HG02763 (cell line): ENCODE results near the gene CCDC15.

Experiments used
- ATAC-seq: cut with Tn5 transposase; IDR thresholded peaks from one replicate; pipeline ENCODE4 v1.9.1; 2021; ENCODE audit warnings: mild to moderate bottlenecking, moderate library complexity; ENCODE audit not compliant: unreplicated experiment

The CCDC15 gene

GRCh38 chr11:124953753-124954589 is at the start of gene CCDC15:
TSS of gene CCDC15 (plus strand) at chr11:124954202. CDS start at chr11:124954733, 531 bp downstream.
- peak; percentile 99 for ATAC-seq

- ATAC-seq = no peak
Measured at GRCh38 chr11:124915541-124916369, 38.2 kb upstream of the CCDC15 start.

DNA sequence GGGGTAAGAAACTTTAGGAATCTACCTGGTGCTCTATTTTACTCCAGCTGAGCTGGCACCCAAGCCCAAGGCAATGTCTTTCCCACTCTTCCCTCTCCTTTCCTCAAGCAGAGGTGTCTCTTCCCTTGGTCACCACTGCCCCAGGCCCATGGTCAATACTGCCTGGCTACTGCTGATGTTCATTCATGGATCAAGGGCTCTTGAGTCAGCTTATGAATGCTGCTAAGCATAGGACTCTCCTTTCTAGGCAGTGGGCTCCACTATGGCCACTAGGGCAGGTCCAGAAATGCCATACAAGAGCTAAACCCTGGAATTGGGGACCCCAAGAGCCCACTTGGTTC is 37.7 kb upstream of the CCDC15 start:
- ATAC-seq = no peak

GRCh38 chr11:124917115-124917637 is 36.8 kb upstream of the CCDC15 start:
- no peak for ATAC-seq

GRCh38 chr11:124918950-124919349 is 35.1 kb upstream of the CCDC15 start, which contains the start of gene HEPN1:
TSS of gene HEPN1 (plus strand) at chr11:124919250.
- no peak for ATAC-seq

DNA sequence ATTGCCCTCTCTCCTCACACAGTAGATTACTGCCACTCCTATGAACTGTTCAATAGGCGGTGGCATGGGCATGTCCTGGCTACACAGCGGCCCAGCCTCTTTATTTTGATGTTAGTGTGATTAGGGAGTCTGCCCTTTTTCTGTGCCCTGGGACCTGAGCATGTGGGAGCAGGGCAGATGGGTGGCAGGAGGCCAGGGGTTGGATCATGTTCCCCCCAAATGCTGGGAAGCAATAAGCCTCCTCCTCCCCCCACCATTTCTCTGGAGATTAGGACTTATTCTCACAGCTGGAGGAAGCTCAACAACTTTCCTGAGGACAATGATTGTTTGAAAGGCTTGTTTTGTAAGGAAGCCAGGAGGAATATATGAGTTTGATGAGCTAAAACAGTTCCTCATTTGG is 34.1 kb upstream of the CCDC15 start:
- ATAC-seq = no peak

GRCh38 chr11:124920356-124920755 is 33.6 kb upstream of the CCDC15 start:
- no peak for ATAC-seq

GRCh38 chr11:124920870-124921609 is 33.0 kb upstream of the CCDC15 start:
- ATAC-seq = peak; percentile 51

GRCh38 chr11:124922831-124923230 is 31.2 kb upstream of the CCDC15 start:
- ATAC-seq = no peak

- ATAC-seq = no peak
Measured at GRCh38 chr11:124923296-124923695, 30.7 kb upstream of the CCDC15 start.

DNA sequence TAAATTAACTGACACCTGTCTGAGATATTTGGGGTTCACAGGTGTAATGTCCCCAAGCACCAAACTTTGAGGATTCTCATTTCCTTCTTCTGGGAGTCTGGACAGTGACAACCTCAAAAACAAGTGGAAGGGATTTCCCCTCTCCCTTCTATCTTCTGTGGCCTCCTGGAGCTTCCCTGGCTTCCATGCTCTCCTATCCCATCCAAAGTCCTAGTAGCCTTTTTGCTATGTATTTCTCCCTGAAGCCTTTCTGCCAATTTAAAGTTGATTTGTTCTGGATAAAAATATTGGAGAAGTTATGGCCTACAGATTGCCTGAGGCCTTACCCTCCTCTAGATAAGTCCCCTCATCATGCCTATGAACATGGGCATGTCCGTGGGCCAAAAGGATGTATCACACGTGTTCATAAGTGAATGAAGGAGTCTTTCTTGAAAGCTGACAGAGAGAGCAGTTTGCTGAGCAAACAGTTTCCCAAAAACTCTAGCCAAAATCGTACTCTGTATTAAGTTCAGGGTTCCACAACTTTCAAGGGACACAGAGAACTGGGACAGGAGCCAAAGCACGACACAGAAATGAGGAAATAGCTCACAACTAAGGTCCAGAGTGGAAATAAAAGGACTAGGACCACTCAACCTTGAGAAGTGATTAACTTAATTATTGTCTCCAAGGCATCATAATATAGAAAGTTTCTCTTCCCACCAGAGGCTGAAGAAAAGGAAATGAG is 24.9 kb upstream of the CCDC15 start:
- no peak for ATAC-seq

DNA sequence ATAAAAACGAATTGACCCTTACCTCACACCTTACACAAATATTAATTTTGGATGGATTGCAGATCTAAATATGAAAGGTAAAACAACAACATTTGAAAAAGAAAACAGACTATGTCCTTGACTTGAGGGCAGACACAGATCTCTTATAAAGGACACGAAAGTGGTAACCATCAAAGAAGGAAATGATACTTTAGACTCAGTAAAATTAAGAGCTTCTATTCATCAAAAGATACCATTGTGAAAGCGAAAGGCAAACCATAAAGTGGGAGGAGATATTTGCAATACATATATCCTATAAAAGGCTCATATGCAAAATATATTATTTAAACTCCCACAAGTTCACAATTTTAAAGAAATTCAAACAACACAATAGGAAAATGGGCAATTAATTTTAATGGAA is 23.2 kb upstream of the CCDC15 start:
- peak; percentile 64 for ATAC-seq

DNA sequence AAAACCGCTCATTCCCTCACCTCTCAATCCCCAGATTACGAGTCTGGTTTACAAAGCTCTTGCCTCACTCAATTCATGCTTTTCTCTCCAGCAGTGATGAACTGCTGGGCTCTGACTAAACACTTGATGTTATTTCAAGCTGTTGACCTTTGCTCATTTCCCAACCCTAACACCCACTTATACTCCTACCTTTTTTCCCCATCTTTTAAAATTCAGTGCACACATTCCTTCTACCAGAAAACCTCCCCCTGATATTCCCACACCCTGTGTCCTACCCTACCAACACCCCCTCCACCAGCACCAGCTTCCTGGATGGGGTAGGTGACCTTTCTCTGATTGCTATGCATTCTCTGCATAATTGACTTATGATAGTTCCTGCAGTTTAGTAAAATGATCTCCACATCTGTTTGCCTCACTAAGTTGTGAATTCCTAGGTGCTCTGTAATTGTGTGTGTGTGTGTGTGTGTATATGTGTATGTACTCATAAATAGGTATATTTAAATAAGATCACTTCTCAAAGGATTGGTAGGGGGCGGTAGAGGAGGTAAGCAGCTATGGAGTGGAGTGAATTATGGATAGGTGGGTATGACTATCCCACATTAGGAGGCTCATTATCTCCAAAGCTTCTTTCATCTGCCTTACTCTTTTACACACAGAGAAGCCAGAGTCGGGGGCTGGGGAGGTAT is 19.0 kb upstream of the CCDC15 start:
- no peak for ATAC-seq

DNA sequence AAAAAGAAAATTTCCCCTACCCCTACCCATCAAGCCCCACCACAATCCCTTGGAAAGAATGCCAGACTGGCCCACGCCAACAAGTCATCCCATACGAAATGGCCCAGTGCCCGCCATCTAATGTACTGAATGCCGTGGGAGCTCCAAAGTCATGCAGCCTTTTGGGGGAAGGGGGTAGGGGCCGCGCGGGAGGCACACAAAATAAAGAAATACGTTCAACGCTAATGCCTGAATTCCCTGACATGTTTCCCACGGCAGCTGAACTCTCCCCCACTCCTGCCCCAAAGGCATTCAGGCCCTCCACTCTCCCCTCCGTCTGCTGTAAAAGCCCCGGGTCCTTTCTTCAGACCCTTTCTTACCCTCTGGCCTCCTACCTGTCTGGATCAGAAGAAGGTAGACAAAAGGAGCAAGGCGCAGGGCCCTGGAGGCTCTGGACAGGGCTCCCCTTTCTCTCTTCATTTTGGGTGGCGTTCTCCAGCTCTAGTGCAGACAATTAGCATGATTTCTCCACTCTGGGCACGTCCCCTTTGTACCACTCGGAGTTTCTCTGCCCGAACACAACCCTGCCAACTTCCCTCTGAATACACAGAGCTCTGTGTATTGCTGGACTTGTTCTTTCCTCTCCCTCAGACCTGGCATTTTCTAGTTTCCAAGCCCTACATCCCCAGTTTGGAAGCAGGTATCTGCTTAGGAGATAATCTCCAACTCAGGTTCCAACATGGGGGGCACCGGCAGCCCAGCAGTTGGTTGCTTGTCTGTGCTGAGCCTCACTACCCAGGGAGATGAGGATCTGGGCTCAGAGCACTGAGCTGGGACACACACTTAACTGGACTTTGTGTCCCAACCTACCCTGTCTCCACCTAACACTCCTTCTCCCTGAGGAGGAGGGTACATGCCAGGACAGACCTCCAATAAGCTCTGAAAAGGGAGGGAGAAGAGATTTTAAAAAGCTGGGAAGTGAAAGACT is 18.2 kb upstream of the CCDC15 start, which contains the start of gene HEPACAM:
TSS of gene HEPACAM (minus strand) at position 500 of the 967 bp plus-strand sequence. CDS start at position 459, 41 bp downstream.
- no peak for ATAC-seq

DNA sequence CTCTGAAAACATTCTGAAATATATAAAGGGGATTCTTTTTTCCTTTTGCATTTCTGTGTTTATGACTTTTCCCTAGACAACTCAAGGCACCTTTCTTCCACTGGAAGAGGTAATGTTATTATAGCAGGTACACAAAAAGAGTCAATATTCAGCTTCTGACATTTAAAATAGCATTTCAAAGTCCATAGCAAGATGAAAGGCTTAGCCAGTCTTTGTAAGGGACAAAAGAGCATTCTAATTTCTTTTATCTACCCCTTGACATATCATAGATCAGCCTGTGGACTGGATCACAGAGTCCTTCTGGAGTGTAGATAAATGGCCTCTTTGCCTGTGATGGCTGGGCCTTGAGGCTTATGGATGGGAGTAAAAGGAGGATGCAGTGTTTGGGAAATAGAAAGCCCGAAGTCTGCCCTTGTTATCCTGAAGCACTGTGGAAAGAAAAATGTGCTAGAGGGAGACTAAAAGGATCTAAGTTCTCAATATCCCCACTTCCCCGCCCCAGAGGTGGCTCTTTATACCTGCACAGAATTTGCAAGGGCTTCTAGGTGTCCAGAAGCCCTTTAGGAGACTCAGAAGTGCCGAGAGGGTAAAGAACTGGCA is 16.6 kb upstream of the CCDC15 start:
- ATAC-seq = no peak

DNA sequence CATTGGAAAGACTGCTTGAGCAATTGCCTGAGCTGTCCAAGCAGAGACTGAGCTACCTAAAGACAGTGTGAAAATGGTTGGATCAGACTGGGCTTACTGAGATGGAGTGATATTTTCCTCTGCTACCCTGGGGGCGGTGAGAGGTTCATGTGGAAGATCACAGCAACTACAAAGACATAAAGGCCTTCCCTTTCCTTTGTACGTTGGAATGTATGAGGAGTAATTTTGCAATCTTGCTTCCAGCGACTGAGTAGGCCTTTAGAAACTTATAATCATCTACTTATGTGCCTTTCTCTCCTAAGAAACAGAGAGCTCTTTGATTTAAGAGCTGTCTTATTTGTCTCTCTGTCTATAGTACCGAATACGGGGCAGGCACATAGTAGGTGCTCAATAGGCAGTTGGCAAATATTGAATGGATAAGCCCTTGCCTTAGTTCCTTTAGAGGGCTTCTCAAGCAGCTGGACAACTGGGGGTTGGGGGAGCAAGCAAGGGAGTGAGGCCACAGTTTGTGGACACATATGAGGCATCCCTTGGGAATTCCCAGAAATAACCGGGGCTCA is 15.7 kb upstream of the CCDC15 start:
- ATAC-seq = no peak

DNA sequence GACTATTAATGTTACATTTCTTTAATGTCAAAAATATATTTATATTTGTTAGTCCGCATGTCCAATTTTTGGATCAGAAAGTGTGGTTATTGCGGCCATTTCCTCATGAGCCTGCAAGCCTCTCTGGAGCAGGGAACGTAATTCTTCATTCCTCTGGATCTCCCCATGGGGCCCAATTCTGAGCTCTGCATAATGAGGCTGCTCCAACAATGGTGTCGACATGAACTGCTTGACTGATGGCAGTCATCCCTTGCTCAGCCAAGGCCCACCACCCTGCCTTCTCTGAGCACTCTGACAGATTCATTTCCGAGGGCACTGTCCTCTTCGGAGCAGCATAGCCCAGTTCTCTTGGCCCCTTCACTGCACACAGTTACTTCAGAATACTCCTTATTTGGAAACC is 15.0 kb upstream of the CCDC15 start:
- ATAC-seq = no peak

GRCh38 chr11:124941703-124942102 is 12.3 kb upstream of the CCDC15 start:
- no peak for ATAC-seq
